GM12801 (cell line): ENCODE results near the gene SKA1.

Source experiments
- CTCF ChIP-seq: IDR thresholded peaks from one replicate; pipeline ENCODE4 v1.5.1; 2011; ENCODE audit warnings: control low read depth; ENCODE audit not compliant: insufficient read length; ENCODE audit errors: extremely low read depth

SKA1 gene

GRCh38 chr18:50427896-50428295 is 53.0 kb downstream of the SKA1 start:
- TF ChIP-seq CTCF: no peak

- TF ChIP-seq CTCF: no peak
Observed at GRCh38 chr18:50428531-50429206, 53.8 kb downstream of the SKA1 start.

- TF ChIP-seq CTCF: no peak
Observed at GRCh38 chr18:50429207-50429948, 54.5 kb downstream of the SKA1 start.

GRCh38 chr18:50432915-50433314 is 58.1 kb downstream of the SKA1 start:
- TF ChIP-seq CTCF: no peak

- TF ChIP-seq CTCF: no peak
Observed at GRCh38 chr18:50439460-50440015, 64.7 kb downstream of the SKA1 start.

GRCh38 chr18:50441016-50441415 is 66.2 kb downstream of the SKA1 start:
- TF ChIP-seq CTCF: no peak

GRCh38 chr18:50441501-50441900 is 66.7 kb downstream of the SKA1 start:
- TF ChIP-seq CTCF: no peak
